ENCODE data around the gene RRP7A. TPM values are rescaled to one million over a fixed set of nuclear protein-coding genes. Genes with fewer than 3 reads are reported as not detected.

The RRP7A gene
- total and polyA plus RNA-seq, 2 of the 13 experiments (the other 11 are each of a cell fraction or from before 2014, with no cell fraction given), result 15.3 to 41.6 TPM

DNA sequence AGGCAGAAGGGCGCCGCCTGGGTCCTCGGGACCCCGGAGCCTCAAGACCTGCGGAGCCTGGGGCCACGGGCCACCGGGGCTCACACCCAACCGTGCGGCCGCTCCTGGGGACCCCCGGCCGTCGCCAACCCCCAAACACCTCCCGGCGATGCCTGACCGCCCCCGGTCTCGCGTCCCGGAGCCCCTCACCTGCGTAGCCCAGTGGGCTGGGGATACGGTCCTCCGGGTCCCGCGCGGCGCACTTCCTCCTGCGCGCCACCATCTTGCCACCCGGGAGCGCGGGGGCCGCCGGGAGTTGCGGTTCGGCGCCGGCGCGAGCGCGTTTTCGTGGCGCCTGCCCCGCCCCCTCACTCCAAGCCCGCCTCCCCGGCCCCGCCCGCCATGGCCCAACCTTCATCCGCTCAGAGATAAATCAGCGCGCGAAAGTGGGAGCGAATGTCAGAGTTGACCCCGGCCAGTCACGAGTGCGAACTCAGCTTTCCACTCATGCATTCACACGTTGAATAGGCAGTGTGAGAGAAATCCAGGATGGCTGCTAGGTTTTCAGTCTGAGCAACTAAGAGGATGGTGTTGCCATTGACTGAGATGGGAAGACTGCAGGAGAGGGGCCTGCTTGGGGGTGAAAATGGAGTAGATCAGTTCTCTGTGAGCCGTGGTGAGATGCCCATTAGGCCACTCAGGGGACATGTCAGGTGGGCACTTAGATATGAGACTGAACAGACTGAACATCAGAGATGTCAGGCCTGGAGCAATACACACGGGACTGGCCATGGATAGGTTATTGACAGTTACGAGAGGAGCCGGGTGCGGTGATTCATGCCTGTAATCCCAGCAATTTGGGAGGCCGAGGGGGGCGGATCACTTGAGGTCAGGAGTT is at the start of gene RRP7A (continued):
- TF ChIP-seq, protein P1, sequence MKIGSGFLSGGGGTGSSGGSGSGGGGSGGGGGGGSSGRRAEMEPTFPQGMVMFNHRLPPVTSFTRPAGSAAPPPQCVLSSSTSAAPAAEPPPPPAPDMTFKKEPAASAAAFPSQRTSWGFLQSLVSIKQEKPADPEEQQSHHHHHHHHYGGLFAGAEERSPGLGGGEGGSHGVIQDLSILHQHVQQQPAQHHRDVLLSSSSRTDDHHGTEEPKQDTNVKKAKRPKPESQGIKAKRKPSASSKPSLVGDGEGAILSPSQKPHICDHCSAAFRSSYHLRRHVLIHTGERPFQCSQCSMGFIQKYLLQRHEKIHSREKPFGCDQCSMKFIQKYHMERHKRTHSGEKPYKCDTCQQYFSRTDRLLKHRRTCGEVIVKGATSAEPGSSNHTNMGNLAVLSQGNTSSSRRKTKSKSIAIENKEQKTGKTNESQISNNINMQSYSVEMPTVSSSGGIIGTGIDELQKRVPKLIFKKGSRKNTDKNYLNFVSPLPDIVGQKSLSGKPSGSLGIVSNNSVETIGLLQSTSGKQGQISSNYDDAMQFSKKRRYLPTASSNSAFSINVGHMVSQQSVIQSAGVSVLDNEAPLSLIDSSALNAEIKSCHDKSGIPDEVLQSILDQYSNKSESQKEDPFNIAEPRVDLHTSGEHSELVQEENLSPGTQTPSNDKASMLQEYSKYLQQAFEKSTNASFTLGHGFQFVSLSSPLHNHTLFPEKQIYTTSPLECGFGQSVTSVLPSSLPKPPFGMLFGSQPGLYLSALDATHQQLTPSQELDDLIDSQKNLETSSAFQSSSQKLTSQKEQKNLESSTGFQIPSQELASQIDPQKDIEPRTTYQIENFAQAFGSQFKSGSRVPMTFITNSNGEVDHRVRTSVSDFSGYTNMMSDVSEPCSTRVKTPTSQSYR (CRISPR knock-in tag; IDR thresholded peaks at IDR 0.05; ENCODE audit: borderline replicate concordance), result no peak
- no peak for TF ChIP-seq ZNF839 (CRISPR knock-in tag; IDR thresholded peaks at IDR 0.05; ENCODE audit: borderline replicate concordance)
- TF ChIP-seq ZNF468 (CRISPR knock-in tag; IDR thresholded peaks at IDR 0.05), result no peak
- TF ChIP-seq ZNF781 (CRISPR knock-in tag; IDR thresholded peaks at IDR 0.05; ENCODE audit: borderline replicate concordance, not compliant biosample characterization), result no peak
- TF ChIP-seq ZNF432 (CRISPR knock-in tag; IDR thresholded peaks at IDR 0.05; ENCODE audit: borderline replicate concordance), result no peak
- no peak for TF ChIP-seq ZNF850 (CRISPR knock-in tag; conservative IDR thresholded peaks at IDR 0.05)
- no peak for TF ChIP-seq ZNF232 (CRISPR knock-in tag; IDR thresholded peaks at IDR 0.05; ENCODE audit: borderline replicate concordance)
- no peak for TF ChIP-seq EED (CRISPR knock-in tag; IDR thresholded peaks at IDR 0.05)
- no peak for TF ChIP-seq ZBTB38 (CRISPR knock-in tag; IDR thresholded peaks at IDR 0.05)
- TF ChIP-seq ZBTB39 (CRISPR knock-in tag; IDR thresholded peaks at IDR 0.05), result no peak
- TF ChIP-seq, protein P2, sequence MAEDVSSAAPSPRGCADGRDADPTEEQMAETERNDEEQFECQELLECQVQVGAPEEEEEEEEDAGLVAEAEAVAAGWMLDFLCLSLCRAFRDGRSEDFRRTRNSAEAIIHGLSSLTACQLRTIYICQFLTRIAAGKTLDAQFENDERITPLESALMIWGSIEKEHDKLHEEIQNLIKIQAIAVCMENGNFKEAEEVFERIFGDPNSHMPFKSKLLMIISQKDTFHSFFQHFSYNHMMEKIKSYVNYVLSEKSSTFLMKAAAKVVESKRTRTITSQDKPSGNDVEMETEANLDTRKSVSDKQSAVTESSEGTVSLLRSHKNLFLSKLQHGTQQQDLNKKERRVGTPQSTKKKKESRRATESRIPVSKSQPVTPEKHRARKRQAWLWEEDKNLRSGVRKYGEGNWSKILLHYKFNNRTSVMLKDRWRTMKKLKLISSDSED (CRISPR knock-in tag; IDR thresholded peaks at IDR 0.05), result no peak
- TF ChIP-seq NAIF1 (CRISPR knock-in tag; IDR thresholded peaks at IDR 0.05; ENCODE audit: borderline replicate concordance), result no peak
- no peak for TF ChIP-seq ZNF660 (CRISPR knock-in tag; IDR thresholded peaks at IDR 0.05; ENCODE audit: borderline replicate concordance, low read depth)
- TF ChIP-seq PRDM15 (CRISPR knock-in tag; IDR thresholded peaks at IDR 0.05), result no peak
- no peak for TF ChIP-seq AGO2 (optimal IDR thresholded peaks at IDR 0.05; ENCODE audit: low read depth, low read length)
- no peak for TF ChIP-seq HNF4A (CRISPR knock-in tag; IDR thresholded peaks at IDR 0.05)
- no peak for TF ChIP-seq EP300 (IDR thresholded peaks at IDR 0.05; ENCODE audit: low read depth in 2 of 2, low read length in 2 of 2)
- TF ChIP-seq EP300 (CRISPR knock-in tag; IDR thresholded peaks at IDR 0.05; ENCODE audit: borderline replicate concordance), result no peak
- TF ChIP-seq SMYD3 (CRISPR knock-in tag; IDR thresholded peaks at IDR 0.05), result no peak
